Endothelial cell of umbilical vein (primary cell): ENCODE data around the gene SLC15A1. TPM values are rescaled to one million over a fixed set of nuclear protein-coding genes. Genes with fewer than 3 reads are reported as not detected.

ENCODE experiments used
- BruUV-seq: library from RNA; stranded (reverse); fragments of 400-500 nt; replicated peaks from 2 replicates; lab custom pipeline; 2021; lab: Mats Ljungman, UMichigan
- CTCF ChIA-PET: fragments of 300-600, 350-600 bp; sonication (Branson Sonifier 250); formaldehyde crosslinking; loops from one replicate; lab custom pipeline; 2021; ENCODE audit warnings: antibody characterized with exemption, inconsistent platforms; lab: Charles Lee
- POLR2A ChIA-PET: fragments of 300-600, 350-600 bp; sonication (Branson Sonifier 250); formaldehyde crosslinking; loops from one replicate; lab custom pipeline; 2021; ENCODE audit warnings: antibody characterized with exemption, inconsistent platforms; lab: Charles Lee
- DNase-seq: peaks from one replicate; pipeline ENCODE4 v3.0.0-alpha.2; 2011; ENCODE audit warnings: low read depth, low spot score
- FAIRE-seq: peaks from 2 replicates; lab custom pipeline; 2011; peaks lifted over from hg19 to GRCh38; lab: Jason Lieb, UNC
- H2AFZ ChIP-seq: 2 replicates; pipeline ENCODE4 v1.6.0; 2012; ENCODE audit warnings: low read depth, low read length, control low read depth, inconsistent platforms
- H3K27ac ChIP-seq: 2 replicates; pipeline ENCODE4 v1.5.1; 2011; ENCODE audit warnings: low read depth, mild to moderate bottlenecking, control low read depth, low read length, moderate library complexity; ENCODE audit not compliant: insufficient read depth
- H3K27me3 ChIP-seq, 2 experiments: 2 replicates each; pipeline versions ENCODE4 v1.6.0 to v1.6.1; 2011; ENCODE audit warnings: low read length in 2 of 2, mixed read lengths in 1 of 2; ENCODE audit not compliant: control insufficient read depth in 2 of 2, insufficient read depth in 2 of 2
- H3K36me3 ChIP-seq, 2 experiments: 2 replicates in 1 of 2; 3 replicates in 1 of 2; pipeline ENCODE4 v1.5.1; 2011; ENCODE audit warnings: low read length in 2 of 2, mild to moderate bottlenecking in 1 of 2, moderate library complexity in 1 of 2; ENCODE audit not compliant: control insufficient read depth in 2 of 2, insufficient read depth in 2 of 2; ENCODE audit errors: extremely low read depth in 1 of 2
- H3K4me1 ChIP-seq: 3 replicates; pipeline ENCODE4 v1.5.1; 2011; ENCODE audit warnings: mild to moderate bottlenecking, low read length; ENCODE audit not compliant: control insufficient read depth, insufficient read depth; ENCODE audit errors: extremely low read depth
- H3K4me2 ChIP-seq: 2 replicates; pipeline ENCODE4 v1.6.1; 2011; ENCODE audit warnings: low read length, control low read depth, mixed read lengths; ENCODE audit not compliant: insufficient read depth
- H3K4me3 ChIP-seq, 3 experiments: fragments of 200-600 bp in 1 of 3; sonication (generic), shearing (Covaris generic) in 1 of 3; replicated peaks in 1 of 3; 2 replicates each; pipeline ENCODE4 v1.5.1; 2011 to 2016; ENCODE audit warnings: control low read depth in 3 of 3, low read length in 3 of 3, mild to moderate bottlenecking in 2 of 3, inconsistent platforms in 1 of 3, low read depth in 1 of 3, moderate library complexity in 1 of 3; ENCODE audit not compliant: insufficient read depth in 1 of 3
- H3K79me2 ChIP-seq: 2 replicates; pipeline ENCODE4 v1.6.0; 2012; ENCODE audit warnings: low read length, inconsistent platforms; ENCODE audit not compliant: control insufficient read depth, insufficient read depth
- H3K9ac ChIP-seq: replicated peaks from 2 replicates; pipeline ENCODE3; 2011; ENCODE audit warnings: low read length, control low read depth; ENCODE audit not compliant: insufficient read depth; ENCODE audit errors: extremely low read depth
- H3K9me1 ChIP-seq: replicated peaks from 3 replicates; pipeline ENCODE4 v1.6.0; 2011; ENCODE audit warnings: mild to moderate bottlenecking, low read length; ENCODE audit not compliant: control insufficient read depth, insufficient read depth; ENCODE audit errors: extremely low read depth
- H3K9me3 ChIP-seq: replicated peaks from 2 replicates; pipeline ENCODE4 v1.5.1; 2012; ENCODE audit warnings: low read length, inconsistent platforms; ENCODE audit not compliant: control insufficient read depth, insufficient read depth
- H4K20me1 ChIP-seq: replicated peaks from 2 replicates; pipeline ENCODE3; 2011; ENCODE audit warnings: mild to moderate bottlenecking, low read length; ENCODE audit not compliant: control insufficient read depth, insufficient read depth; ENCODE audit errors: extremely low read depth
- FOS ChIP-seq: IDR thresholded peaks from 2 replicates; pipeline ENCODE4 v1.6.1; 2011; ENCODE audit warnings: mild to moderate bottlenecking, low read length, moderate library complexity, borderline replicate concordance; ENCODE audit not compliant: insufficient read depth
- GATA2 ChIP-seq: IDR thresholded peaks from 2 replicates; pipeline ENCODE4 v1.7.0; 2011; ENCODE audit warnings: low read depth, mild to moderate bottlenecking, moderate library complexity, mixed read lengths, low read length; ENCODE audit not compliant: insufficient read length, insufficient read depth
- JUN ChIP-seq: IDR thresholded peaks from 2 replicates; pipeline ENCODE4 v1.6.1; 2011; ENCODE audit warnings: borderline replicate concordance, low read depth; ENCODE audit not compliant: insufficient read length, insufficient read depth
- MAX ChIP-seq: IDR thresholded peaks from 2 replicates; pipeline ENCODE4 v1.6.1; 2011; ENCODE audit not compliant: insufficient read depth, insufficient read length
- MYC ChIP-seq: IDR thresholded peaks from one replicate; pipeline ENCODE4 v1.6.1; 2011; ENCODE audit warnings: mild to moderate bottlenecking, low read depth, low read length
- POLR2A ChIP-seq: IDR thresholded peaks from 2 replicates; pipeline ENCODE4 v1.6.1; 2012; ENCODE audit warnings: low read depth, mild to moderate bottlenecking, control low read depth, low read length
- POLR2AphosphoS5 ChIP-seq: IDR thresholded peaks from 2 replicates; pipeline ENCODE4 v1.6.1; 2012; ENCODE audit warnings: low read depth, mild to moderate bottlenecking, control low read depth, low read length, moderate library complexity; ENCODE audit not compliant: insufficient read depth
- dilution Hi-C: fragments of 300-500 bp; cut with MboI; formaldehyde crosslinking; loops from one replicate; pipeline ENCODE4 v1.15.0; 2019; ENCODE audit warnings: low sequenced_read_pairs; ENCODE audit not compliant: extremely low pct_ligation_motif_present
- intact Hi-C: fragments of 100-400 bp; cut with micrococcal nuclease; formaldehyde crosslinking; loops from one replicate; pipeline ENCODE4 v1.10.0; 2022
- polyA plus RNA-seq, 4 experiments: library from polyadenylated mRNA; depleted of rRNA in 3 of 4; stranded (reverse) in 3 of 4; unstranded in 1 of 4; fragments of >200 nt; gene quantifications; 2 replicates each; pipeline versions ENCODE4 v1.2.1 to v1.2.3, GENCODE V29; 2011 to 2012; ENCODE audit warnings: missing spikeins in 1 of 4
- total RNA-seq: library from RNA; stranded (reverse); gene quantifications from 2 replicates; pipeline ENCODE4 v1.2.3, GENCODE V29; 2021

The SLC15A1 gene
- total and polyA plus RNA-seq, 2 donors (not counting 3 experiments of a cell fraction or from before 2014, with no cell fraction given): not detected

GRCh38 chr13:98719527-98720250, 32.8 kb downstream of the SLC15A1 start:
- Histone ChIP-seq H3K27me3 (peaks cover 0 to 7% of the 10 kb centered on the region in 2 experiments), H3K27ac (no peak overlapping the region), H3K36me3 (no peaks in the 10 kb centered on the region), H3K9me1 (no peaks in the 10 kb centered on the region), H3K9ac (no peak overlapping the region), H2AFZ (no peak overlapping the region), H3K4me3 (no peak overlapping the region), H3K4me1 (no peaks in the 10 kb centered on the region), H3K4me2 (no peak overlapping the region), H3K79me2 (no peaks in the 10 kb centered on the region), H4K20me1 (no peaks in the 10 kb centered on the region), H3K9me3 (no peaks in the 10 kb centered on the region)
- no TSS peak for BruUV-seq
- CTCF ChIA-PET: no interaction called here
- no peak for FAIRE-seq
- intact Hi-C loops (no loop called here), dilution Hi-C loops (no loop called here)
- POLR2A ChIA-PET: no interaction called here
- no peak for DNase-seq
- no peak for TF ChIP-seq GATA2
- TF ChIP-seq JUN: no peak
- no peak for TF ChIP-seq FOS

GRCh38 chr13:98717891-98718290, 34.6 kb downstream of the SLC15A1 start:
- Histone ChIP-seq H3K4me1 (no peaks in the 10 kb centered on the region), H3K36me3 (no peaks in the 10 kb centered on the region), H3K27me3 (peaks cover 2 to 7% of the 10 kb centered on the region in 2 experiments), H3K27ac (no peak overlapping the region), H3K9me1 (no peaks in the 10 kb centered on the region), H2AFZ (no peak overlapping the region), H3K4me3 (no peak overlapping the region), H3K9ac (no peak overlapping the region), H3K9me3 (no peaks in the 10 kb centered on the region), H4K20me1 (no peaks in the 10 kb centered on the region), H3K4me2 (no peak overlapping the region), H3K79me2 (no peaks in the 10 kb centered on the region)
- intact Hi-C loops (no loop called here), dilution Hi-C loops (no loop called here)
- TF ChIP-seq FOS (no peak), MAX (no peak), POLR2A (no peak), JUN (no peak), POLR2AphosphoS5 (no peak), MYC (no peak)
- FAIRE-seq (no peak), DNase-seq (no peak)
- POLR2A ChIA-PET: no interaction called here
- no TSS peak for BruUV-seq
- CTCF ChIA-PET: interaction anchor here (0.6 to 1.2 kb wide), 2 partner anchors 9 to 12 kb away, joined by 3 to 4 read pairs; no protein-coding TSS in a partner anchor
